OCI-LY1 (cell line): ENCODE data around the gene ZSWIM1.

Experiments
- H2AFZ ChIP-seq: fragments of 200-600 bp; sonication (generic), shearing (Covaris generic); 2 replicates; pipeline ENCODE4 v1.6.0; 2014; ENCODE audit warnings: antibody characterized with exemption, mild to moderate bottlenecking, low read length
- H3F3A ChIP-seq: fragments of 200-600 bp; sonication (generic), shearing (Covaris generic); 2 replicates; pipeline ENCODE4 v1.6.0; 2014; ENCODE audit warnings: mild to moderate bottlenecking, antibody characterized with exemption, low read length, moderate library complexity; ENCODE audit not compliant: insufficient read depth
- H3K27ac ChIP-seq: fragments of 200-600 bp; sonication (generic); 2 replicates; pipeline ENCODE4 v1.5.1; 2014; ENCODE audit warnings: low read length, mixed run types, mild to moderate bottlenecking, low read depth; ENCODE audit not compliant: poor library complexity, severe bottlenecking
- H3K27me3 ChIP-seq: fragments of 200-600 bp; sonication (generic); 2 replicates; pipeline ENCODE4 v1.6.0; 2014; ENCODE audit warnings: antibody characterized with exemption, mild to moderate bottlenecking, low read length, moderate library complexity; ENCODE audit not compliant: insufficient read depth
- H3K36me3 ChIP-seq: fragments of 200-600 bp; sonication (generic); 2 replicates; pipeline ENCODE4 v1.6.1; 2014; ENCODE audit warnings: mild to moderate bottlenecking, antibody characterized with exemption, low read length, moderate library complexity, mixed read lengths; ENCODE audit not compliant: insufficient read depth
- H3K4me1 ChIP-seq: fragments of 200-600 bp; sonication (generic); 2 replicates; pipeline ENCODE4 v1.5.1; 2014; ENCODE audit warnings: mild to moderate bottlenecking, low read length, moderate library complexity; ENCODE audit not compliant: insufficient read depth, severe bottlenecking
- H3K4me2 ChIP-seq: fragments of 200-600 bp; sonication (generic), shearing (Covaris generic); 2 replicates; pipeline ENCODE4 v1.6.1; 2014; ENCODE audit warnings: low read length
- H3K4me3 ChIP-seq: fragments of 200-600 bp; sonication (generic); 2 replicates; pipeline ENCODE4 v1.5.1; 2014; ENCODE audit warnings: low read length, low read depth, mild to moderate bottlenecking, mixed read lengths; ENCODE audit not compliant: poor library complexity, severe bottlenecking
- H3K79me2 ChIP-seq: fragments of 200-600 bp; shearing (Covaris generic); 2 replicates; pipeline ENCODE4 v1.6.1; 2016; ENCODE audit warnings: mixed run types, low read length, mixed read lengths; ENCODE audit not compliant: insufficient read depth
- H3K9ac ChIP-seq: fragments of 200-600 bp; sonication (generic), shearing (Covaris generic); 2 replicates; pipeline ENCODE4 v1.6.1; 2014; ENCODE audit warnings: mild to moderate bottlenecking, low read length, mixed read lengths
- H3K9me2 ChIP-seq: fragments of 200-600 bp; sonication (generic), shearing (Covaris generic); 2 replicates; pipeline ENCODE4 v1.6.1; 2014; ENCODE audit warnings: low read depth, mild to moderate bottlenecking, low read length, mixed read lengths
- H3K9me3 ChIP-seq: fragments of 200-600 bp; shearing (Covaris generic); 2 replicates; pipeline ENCODE4 v1.6.1; 2014; ENCODE audit warnings: low read length, mixed read lengths
- H4K20me1 ChIP-seq: fragments of 200-600 bp; sonication (generic), shearing (Covaris generic); 2 replicates; pipeline ENCODE4 v1.6.0; 2016; ENCODE audit warnings: mild to moderate bottlenecking, low read length; ENCODE audit not compliant: insufficient read depth
- EZH2 ChIP-seq: fragments of 200-600 bp; sonication (generic), shearing (Covaris generic); IDR thresholded peaks from 2 replicates; pipeline ENCODE4 v1.8.0; 2017; ENCODE audit warnings: borderline replicate concordance, mixed run types, mild to moderate bottlenecking, antibody characterized with exemption, low read length, moderate library complexity, mixed read lengths
- TF ChIP-seq, protein P1 (sequence below): fragments of 200-600 bp; sonication (generic), shearing (Covaris generic); IDR thresholded peaks from 2 replicates; pipeline ENCODE4 v1.5.1; 2017; ENCODE audit warnings: mild to moderate bottlenecking, antibody characterized with exemption, low read length, moderate library complexity, mixed read lengths

ZSWIM1 gene

DNA sequence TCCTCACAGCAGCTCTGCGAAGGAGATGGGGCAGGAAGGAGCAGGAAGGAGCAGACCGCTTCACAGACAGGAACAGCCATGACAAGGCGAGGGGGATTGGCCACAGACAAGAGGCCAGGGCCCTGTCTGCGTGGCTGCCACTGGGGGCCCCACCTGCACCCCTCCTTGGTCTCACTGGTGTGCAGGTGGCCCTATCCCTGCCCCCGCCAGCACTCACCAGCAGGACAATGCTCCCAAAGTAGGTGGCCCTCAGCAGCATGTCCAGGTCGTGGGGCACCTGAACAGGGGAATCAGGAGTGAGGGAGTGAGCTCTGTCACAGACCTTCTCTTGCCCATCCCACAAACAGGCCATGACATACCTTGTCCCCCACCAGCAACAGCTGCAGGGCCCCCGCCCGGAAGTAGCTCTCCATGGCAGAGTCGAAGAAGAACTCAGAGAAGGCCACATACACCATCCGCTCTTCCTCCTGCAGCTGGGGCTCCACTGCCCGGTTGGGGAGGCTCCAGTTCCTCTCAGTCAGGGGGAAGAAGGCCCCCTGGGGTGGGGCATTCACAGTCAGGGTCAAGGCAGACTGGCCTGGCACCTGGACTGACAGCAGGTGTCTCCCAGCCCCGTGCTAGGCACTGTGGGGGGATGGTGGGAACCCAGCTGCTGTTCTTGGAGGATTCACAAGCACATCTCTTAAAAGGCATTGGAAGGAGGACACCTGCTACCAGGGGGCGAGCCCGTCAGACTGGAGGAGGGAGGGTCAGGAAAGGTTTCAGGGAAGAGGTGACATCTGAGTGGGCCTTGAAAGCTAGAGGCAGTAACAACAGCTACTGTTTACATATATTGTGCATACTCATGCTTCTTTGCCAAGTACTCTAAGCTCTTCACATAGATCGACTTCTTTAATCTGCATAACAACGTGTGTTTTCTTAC, 23.8 kb downstream of the ZSWIM1 start:
- Histone ChIP-seq H3K9me3 (no peaks in the 10 kb centered on the region), H3K79me2 (no peaks in the 10 kb centered on the region), H3K9ac (no peak overlapping the region), H3K4me3 (no peak overlapping the region), H3K27ac (peak overlapping the region; percentile 8), H3K4me1 (peaks cover 9% of the 10 kb centered on the region), H3K36me3 (no peaks in the 10 kb centered on the region), H3F3A (no peaks in the 10 kb centered on the region), H3K9me2 (no peaks in the 10 kb centered on the region), H3K27me3 (no peaks in the 10 kb centered on the region), H3K4me2 (no peak overlapping the region), H2AFZ (no peak overlapping the region), H4K20me1 (no peaks in the 10 kb centered on the region)
- no peak for TF ChIP-seq EZH2
- TF ChIP-seq, protein P1, sequence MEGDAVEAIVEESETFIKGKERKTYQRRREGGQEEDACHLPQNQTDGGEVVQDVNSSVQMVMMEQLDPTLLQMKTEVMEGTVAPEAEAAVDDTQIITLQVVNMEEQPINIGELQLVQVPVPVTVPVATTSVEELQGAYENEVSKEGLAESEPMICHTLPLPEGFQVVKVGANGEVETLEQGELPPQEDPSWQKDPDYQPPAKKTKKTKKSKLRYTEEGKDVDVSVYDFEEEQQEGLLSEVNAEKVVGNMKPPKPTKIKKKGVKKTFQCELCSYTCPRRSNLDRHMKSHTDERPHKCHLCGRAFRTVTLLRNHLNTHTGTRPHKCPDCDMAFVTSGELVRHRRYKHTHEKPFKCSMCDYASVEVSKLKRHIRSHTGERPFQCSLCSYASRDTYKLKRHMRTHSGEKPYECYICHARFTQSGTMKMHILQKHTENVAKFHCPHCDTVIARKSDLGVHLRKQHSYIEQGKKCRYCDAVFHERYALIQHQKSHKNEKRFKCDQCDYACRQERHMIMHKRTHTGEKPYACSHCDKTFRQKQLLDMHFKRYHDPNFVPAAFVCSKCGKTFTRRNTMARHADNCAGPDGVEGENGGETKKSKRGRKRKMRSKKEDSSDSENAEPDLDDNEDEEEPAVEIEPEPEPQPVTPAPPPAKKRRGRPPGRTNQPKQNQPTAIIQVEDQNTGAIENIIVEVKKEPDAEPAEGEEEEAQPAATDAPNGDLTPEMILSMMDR: no peak

- H3F3A ChIP-seq: no peaks in the 10 kb centered on the region
- H3K4me1 ChIP-seq: peaks cover 16% of the 10 kb centered on the region
- no peaks in the 10 kb centered on the region for H3K27me3 ChIP-seq
- H3K4me2 ChIP-seq: no peak overlapping the region
- no peak overlapping the region for H3K4me3 ChIP-seq
- H3K9ac ChIP-seq: no peak overlapping the region
- H3K36me3 ChIP-seq: no peaks in the 10 kb centered on the region
- no peaks in the 10 kb centered on the region for H3K79me2 ChIP-seq
- H3K27ac ChIP-seq: no peak overlapping the region
- H3K9me3 ChIP-seq: no peaks in the 10 kb centered on the region
- H4K20me1 ChIP-seq: no peaks in the 10 kb centered on the region
- no peaks in the 10 kb centered on the region for H3K9me2 ChIP-seq
- no peak overlapping the region for H2AFZ ChIP-seq
- no peak for TF ChIP-seq EZH2
- TF ChIP-seq, protein P1: no peak
These were observed 24.6 kb downstream of the ZSWIM1 start for GRCh38 chr20:45905505-45906079.

- Histone ChIP-seq H4K20me1 (no peaks in the 10 kb centered on the region), H3K9ac (no peak overlapping the region), H3K27me3 (no peaks in the 10 kb centered on the region), H3K4me2 (no peak overlapping the region), H3K27ac (no peak overlapping the region), H3K4me1 (peaks cover 31% of the 10 kb centered on the region), H3K9me2 (no peaks in the 10 kb centered on the region), H3K4me3 (no peak overlapping the region), H3F3A (no peaks in the 10 kb centered on the region), H2AFZ (no peak overlapping the region), H3K79me2 (no peaks in the 10 kb centered on the region), H3K9me3 (no peaks in the 10 kb centered on the region), H3K36me3 (no peaks in the 10 kb centered on the region)
- no peak for TF ChIP-seq EZH2
- TF ChIP-seq, protein P1: no peak
These were observed 26.4 kb downstream of the ZSWIM1 start for GRCh38 chr20:45907219-45907948.
